Esophagus squamous epithelium (tissue), 5 donors: ENCODE data around the gene NDUFS2. TPM values are rescaled to one million over a fixed set of nuclear protein-coding genes. Genes with fewer than 3 reads are reported as not detected.

ENCODE experiments used
- DNase-seq: peaks from one replicate; lab custom pipeline; 2025; lab: John Stamatoyannopoulos, UW
- H3K27ac ChIP-seq, 4 donors: fragments of 200-600 bp; sonication (generic); one replicate each; pipeline ENCODE4 v1.5.1; 2016 to 2019; ENCODE audit warnings: mild to moderate bottlenecking in 1 of 4
- H3K27me3 ChIP-seq, 4 donors: fragments of 200-600 bp; sonication (generic); 1 replicate in 3 of 4; 2 replicates in 1 of 4; pipeline versions ENCODE4 v1.5.1 to v1.6.0; 2017 to 2021; ENCODE audit warnings: antibody characterized with exemption in 1 of 4
- H3K36me3 ChIP-seq, 3 donors: fragments of 200-600 bp; sonication (generic); one replicate each; pipeline ENCODE4 v1.5.1; 2016 to 2019
- H3K4me1 ChIP-seq, 3 donors: fragments of 200-600 bp; sonication (generic); one replicate each; pipeline ENCODE4 v1.5.1; 2017 to 2019
- H3K4me3 ChIP-seq, 4 donors: fragments of 200-600 bp; sonication (generic); 1 replicate in 3 of 4; 2 replicates in 1 of 4; pipeline ENCODE4 v1.5.1; 2016 to 2019; ENCODE audit warnings: mild to moderate bottlenecking in 2 of 4, moderate library complexity in 1 of 4
- H3K9me3 ChIP-seq, 3 donors: fragments of 200-600 bp; sonication (generic); one replicate each; pipeline ENCODE4 v1.5.1; 2016 to 2019
- POLR2A ChIP-seq, 4 donors: fragments of 450-650 bp; IDR thresholded peaks; one replicate each; pipeline ENCODE4 v1.6.1; 2017; ENCODE audit warnings: antibody characterized with exemption in 4 of 4, mild to moderate bottlenecking in 4 of 4, moderate library complexity in 3 of 4
- WGBS, 2 donors: methylation state at CpG; one replicate each; pipeline ENCODE4 v1.1.5; 2018; 5-methylcytosine and 5-hydroxymethylcytosine counted together
- intact Hi-C: fragments of 100-400 bp; cut with DNase I; formaldehyde crosslinking; loops from one replicate; pipeline ENCODE4 v1.15.0; 2022
- total RNA-seq, 4 donors: library from RNA; depleted of rRNA; stranded (reverse); fragments of >200 nt; gene quantifications; one replicate each; pipeline ENCODE4 v1.1.0, GENCODE V29; 2016
- TF ChIP-seq, protein P1 (sequence below), 6 experiments: fragments of 450-650 bp in 4 of 6; fragments of 200-600 bp in 2 of 6; sonication (generic) in 2 of 6; IDR thresholded peaks; one replicate each; pipeline ENCODE4 v1.5.1; 2016 to 2019; ENCODE audit warnings: antibody characterized with exemption in 6 of 6, mild to moderate bottlenecking in 4 of 6, moderate library complexity in 4 of 6
- donor health status: DM: yes; HTN: yes; CAD: no.

The NDUFS2 gene
- total RNA-seq, 4 donors from 2014 or later = 77.7 to 140 (median 93.7) TPM

GRCh38 chr1:161175771-161176453, 26.3 kb upstream of the NDUFS2 start:
- Histone ChIP-seq H3K4me3 (peak overlapping the region in 3 of 4 donors; percentile 77 to 94 (median 84)), H3K4me1 (peaks cover 12 to 89% (median 35%) of the 10 kb centered on the region in 3 donors), H3K9me3 (no peaks in the 10 kb centered on the region), H3K36me3 (peaks cover 12 to 50% (median 23%) of the 10 kb centered on the region in 3 donors), H3K27me3 (no peaks in the 10 kb centered on the region), H3K27ac (peak overlapping the region in 3 of 4 donors; percentile 93 to 95 (median 94))
- intact Hi-C loops = no loop called here
- TF ChIP-seq, protein P1, sequence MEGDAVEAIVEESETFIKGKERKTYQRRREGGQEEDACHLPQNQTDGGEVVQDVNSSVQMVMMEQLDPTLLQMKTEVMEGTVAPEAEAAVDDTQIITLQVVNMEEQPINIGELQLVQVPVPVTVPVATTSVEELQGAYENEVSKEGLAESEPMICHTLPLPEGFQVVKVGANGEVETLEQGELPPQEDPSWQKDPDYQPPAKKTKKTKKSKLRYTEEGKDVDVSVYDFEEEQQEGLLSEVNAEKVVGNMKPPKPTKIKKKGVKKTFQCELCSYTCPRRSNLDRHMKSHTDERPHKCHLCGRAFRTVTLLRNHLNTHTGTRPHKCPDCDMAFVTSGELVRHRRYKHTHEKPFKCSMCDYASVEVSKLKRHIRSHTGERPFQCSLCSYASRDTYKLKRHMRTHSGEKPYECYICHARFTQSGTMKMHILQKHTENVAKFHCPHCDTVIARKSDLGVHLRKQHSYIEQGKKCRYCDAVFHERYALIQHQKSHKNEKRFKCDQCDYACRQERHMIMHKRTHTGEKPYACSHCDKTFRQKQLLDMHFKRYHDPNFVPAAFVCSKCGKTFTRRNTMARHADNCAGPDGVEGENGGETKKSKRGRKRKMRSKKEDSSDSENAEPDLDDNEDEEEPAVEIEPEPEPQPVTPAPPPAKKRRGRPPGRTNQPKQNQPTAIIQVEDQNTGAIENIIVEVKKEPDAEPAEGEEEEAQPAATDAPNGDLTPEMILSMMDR (IDR thresholded peaks at IDR 0.05) = no peak
- no peak for TF ChIP-seq POLR2A (IDR thresholded peaks at IDR 0.05)
- WGBS, 2 donors = 84 to 85% methylated on average over 9 to 10 of the region's 10 CpGs
- DNase-seq = no peak

- H3K9me3 ChIP-seq = no peaks in the 10 kb centered on the region
- WGBS, 2 donors = 9 to 10% methylated on average over 7 to 11 of the region's 17 CpGs
- intact Hi-C loops = no loop called here
- no peak for TF ChIP-seq POLR2A (IDR thresholded peaks at IDR 0.05)
- TF ChIP-seq, protein P1 (IDR thresholded peaks at IDR 0.05) = no peak
- no peak for DNase-seq
- H3K4me3 ChIP-seq = peak overlapping the region; percentile 47 to 94 (median 80)
- peak overlapping the region; percentile 84 to 95 (median 94) for H3K27ac ChIP-seq
- H3K27me3 ChIP-seq = no peaks in the 10 kb centered on the region
- H3K36me3 ChIP-seq = peaks cover 5 to 44% (median 16%) of the 10 kb centered on the region in 3 donors
- peaks cover 12 to 89% (median 35%) of the 10 kb centered on the region in 3 donors for H3K4me1 ChIP-seq
Observed at GRCh38 chr1:161176468-161177111, 25.6 kb upstream of the NDUFS2 start.

DNA sequence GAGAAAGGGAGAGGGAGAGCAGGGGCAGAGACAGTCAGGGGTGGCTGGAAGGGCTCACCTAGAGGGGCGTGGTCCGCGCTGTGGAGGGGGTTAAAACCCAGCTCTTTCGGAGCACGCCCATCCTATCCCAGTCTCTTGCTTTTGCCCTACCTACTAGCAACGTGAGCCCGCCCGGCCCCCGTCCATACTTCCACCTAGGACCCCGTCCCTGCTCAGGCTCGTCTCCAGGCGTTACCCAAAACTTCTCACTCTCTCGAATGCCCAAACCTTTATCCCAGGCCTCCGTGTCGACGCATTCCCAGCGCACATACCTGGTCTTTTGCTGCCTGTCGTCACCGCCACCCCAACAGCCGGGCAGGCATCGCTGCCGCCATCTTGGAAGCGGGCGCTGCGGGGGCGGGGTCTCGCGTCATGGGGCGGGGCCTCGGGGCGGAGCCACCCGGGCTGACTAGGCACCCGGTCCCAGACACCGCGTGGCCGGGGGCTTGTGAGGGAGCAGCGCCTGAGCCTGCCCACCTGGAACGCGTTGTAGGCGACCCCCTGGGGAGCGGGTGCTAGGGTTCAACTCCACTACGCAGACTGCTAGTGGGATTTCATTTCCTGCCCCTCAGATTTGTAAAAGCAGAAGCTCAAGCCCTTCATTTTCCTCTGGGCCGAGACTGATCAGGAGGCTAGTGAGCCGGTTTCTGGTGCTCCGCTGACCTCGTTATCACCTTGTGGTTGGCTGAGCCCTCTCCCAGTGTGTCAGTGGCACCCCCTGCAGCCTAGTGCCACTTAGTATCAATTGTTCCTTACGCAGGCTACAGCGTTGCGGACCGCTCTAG, 24.8 kb upstream of the NDUFS2 start, which contains the start of gene B4GALT3:
TSS of gene B4GALT3 (minus strand) at position 396 of the 824 bp plus-strand sequence. CDS start 1,447 bp downstream, outside the sequence.
- H3K4me1 ChIP-seq = peaks cover 12 to 89% (median 41%) of the 10 kb centered on the region in 3 donors
- H3K36me3 ChIP-seq = peaks cover 0 to 36% (median 14%) of the 10 kb centered on the region in 3 donors
- peak in 2 of 4 donors; percentile 71 to 80 for TF ChIP-seq POLR2A (IDR thresholded peaks at IDR 0.05)
- TF ChIP-seq, protein P1 (IDR thresholded peaks at IDR 0.05) = peak in 1 of 6 experiments; percentile 18
- peak; percentile 50 for DNase-seq
- no peaks in the 10 kb centered on the region for H3K9me3 ChIP-seq
- H3K27ac ChIP-seq = peak within 1 kb of the TSS; percentile 84 to 95 (median 94)
- 7 to 12% methylated on average over 20 to 28 of the region's 50 CpGs for WGBS, 2 donors
- H3K4me3 ChIP-seq = peak within 1 kb of the TSS; percentile 47 to 94 (median 80)
- no peaks in the 10 kb centered on the region for H3K27me3 ChIP-seq
- intact Hi-C loops = no loop called here

DNA sequence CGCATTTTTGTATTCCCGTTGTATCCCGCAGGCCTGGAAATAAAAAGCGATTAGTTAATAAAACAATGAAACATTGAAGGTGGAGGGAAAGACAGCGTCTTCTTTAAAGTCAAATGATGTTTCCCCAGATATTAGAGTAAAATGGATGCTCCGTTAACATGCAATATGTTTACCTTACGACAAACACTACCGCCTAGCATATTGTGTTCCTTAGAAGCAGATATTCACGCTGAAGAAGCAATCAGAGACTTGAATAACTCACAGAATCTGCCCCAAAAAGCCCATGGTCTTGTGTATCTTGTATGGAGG, 24.3 kb upstream of the NDUFS2 start:
- TF ChIP-seq, protein P1 (IDR thresholded peaks at IDR 0.05) = no peak
- no peak for TF ChIP-seq POLR2A (IDR thresholded peaks at IDR 0.05)

More for the DNA sequence above, 24.3 kb upstream of the NDUFS2 start:
- peak overlapping the region; percentile 84 to 95 (median 94) for H3K27ac ChIP-seq
- intact Hi-C loops = no loop called here
- peak overlapping the region; percentile 47 to 94 (median 80) for H3K4me3 ChIP-seq
- H3K27me3 ChIP-seq = no peaks in the 10 kb centered on the region
- WGBS, 2 donors = 50 to 61% methylated on average over 9 of the region's 9 CpGs
- peaks cover 12 to 89% (median 37%) of the 10 kb centered on the region in 3 donors for H3K4me1 ChIP-seq
- no peaks in the 10 kb centered on the region for H3K9me3 ChIP-seq
- DNase-seq = no peak
- peaks cover 0 to 31% (median 14%) of the 10 kb centered on the region in 3 donors for H3K36me3 ChIP-seq
